ENCODE results near the gene TSPAN19.

The TSPAN19 gene

DNA sequence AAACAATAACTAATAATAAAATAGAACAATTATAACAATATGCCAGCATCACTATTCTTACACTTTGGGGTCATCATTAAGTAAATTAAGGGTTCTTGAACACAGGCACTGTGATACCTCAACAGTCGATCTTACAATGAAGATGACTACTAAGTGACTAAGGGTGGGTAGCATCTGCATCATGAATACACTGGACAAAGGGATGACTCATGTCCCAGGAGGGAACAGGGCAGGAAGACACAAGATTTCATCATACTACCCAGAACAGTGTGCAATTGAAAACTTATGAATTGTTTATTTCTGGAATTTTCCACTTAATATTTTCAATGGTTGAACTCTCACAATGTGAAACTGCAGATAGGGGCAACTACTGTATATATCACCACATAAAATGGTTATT is 19.7 kb downstream of the TSPAN19 start:
- H3K14ac ChIP-seq (ENCODE audit: low read length) = no peak overlapping the region
- H3K9ac ChIP-seq (ENCODE audit: low read depth, low read length, poor library complexity) = no peak overlapping the region
- H3K27me3 ChIP-seq (ENCODE audit: control insufficient read depth in 3 of 3, insufficient read depth in 3 of 3, low read depth in 1 of 3, low read length in 3 of 3) = no peaks in the 10 kb centered on the region
- no peak overlapping the region for H3K18ac ChIP-seq (ENCODE audit: low read length)
- H2BK120ac ChIP-seq (ENCODE audit: low read depth, low read length) = no peak overlapping the region
- no peak overlapping the region for H2AK5ac ChIP-seq (ENCODE audit: low read depth, low read length)
- no peak overlapping the region for H3K4ac ChIP-seq (ENCODE audit: low read length)
- no CpG with 5 or more reads among the region's 1 CpG for WGBS, 2 donors (ENCODE audit: extremely low coverage in 2 of 2, insufficient read length in 2 of 2, insufficient replicate concordance in 1 of 2)
- H3K27ac ChIP-seq (replicated peaks; ENCODE audit: low read length) = no peak overlapping the region
- no peaks in the 10 kb centered on the region for H3K9me3 ChIP-seq (replicated peaks in 1 of 2; ENCODE audit: control insufficient read depth in 2 of 2, insufficient read depth in 1 of 2, low read depth in 1 of 2, low read length in 2 of 2)
- H3K4me2 ChIP-seq (ENCODE audit: insufficient read depth, low read length, poor library complexity, severe bottlenecking) = no peak overlapping the region
- no peaks in the 10 kb centered on the region for H3K79me1 ChIP-seq (ENCODE audit: low read depth, low read length)
- no peak overlapping the region for H4K8ac ChIP-seq (ENCODE audit: low read depth, low read length)
- H3K23ac ChIP-seq (ENCODE audit: low read depth, low read length, poor library complexity) = no peak overlapping the region
- no peak overlapping the region for H2BK12ac ChIP-seq (ENCODE audit: low read length)
- peaks cover 0 to 8% of the 10 kb centered on the region in 2 donors for H3K4me1 ChIP-seq (ENCODE audit: control insufficient read depth in 2 of 2, insufficient read depth in 1 of 2, low read depth in 1 of 2, low read length in 2 of 2)
- no peaks in the 10 kb centered on the region for H3K36me3 ChIP-seq (replicated peaks in 1 of 2; ENCODE audit: control insufficient read depth in 2 of 2, insufficient read depth in 2 of 2, low read length in 2 of 2)
- H4K91ac ChIP-seq (ENCODE audit: low read depth, low read length, poor library complexity) = no peak overlapping the region
- no peak for DNase-seq (ENCODE audit: low spot score)
- no peak overlapping the region for H2AFZ ChIP-seq (ENCODE audit: low read length)
- no peak overlapping the region for H3K4me3 ChIP-seq (ENCODE audit: low read length in 2 of 2)
- no peak overlapping the region for H2BK5ac ChIP-seq (ENCODE audit: low read length)
- no peak overlapping the region for H2BK15ac ChIP-seq (ENCODE audit: low read length)

DNA sequence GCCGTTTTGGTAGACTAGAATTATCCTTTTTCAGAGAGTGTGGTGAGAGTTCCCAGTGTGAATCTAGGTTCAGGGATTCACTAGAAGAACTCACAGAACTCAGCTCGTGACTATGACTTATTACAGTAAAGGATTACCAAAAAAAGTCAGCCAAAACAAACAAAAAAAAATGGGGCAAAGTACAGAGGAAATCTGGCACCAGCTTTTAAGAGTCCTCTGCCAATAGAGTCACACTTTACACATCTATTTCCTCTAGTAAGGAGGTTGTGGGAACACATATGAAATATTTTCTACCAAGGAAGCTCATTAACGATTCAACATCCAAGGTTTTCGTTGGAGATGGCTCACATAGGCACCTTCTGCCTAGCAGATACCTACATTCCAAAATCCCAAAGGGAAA is 28.2 kb downstream of the TSPAN19 start:
- H2BK12ac ChIP-seq (ENCODE audit: low read length) = no peak overlapping the region
- no peak overlapping the region for H2AFZ ChIP-seq (ENCODE audit: low read length)
- H4K8ac ChIP-seq (ENCODE audit: low read depth, low read length) = no peak overlapping the region
- no peaks in the 10 kb centered on the region for H3K79me1 ChIP-seq (ENCODE audit: low read depth, low read length)
- no peak for DNase-seq (ENCODE audit: low spot score)
- H2AK5ac ChIP-seq (ENCODE audit: low read depth, low read length) = no peak overlapping the region
- no peak overlapping the region for H3K27ac ChIP-seq (replicated peaks; ENCODE audit: low read length)
- no peak overlapping the region for H2BK5ac ChIP-seq (ENCODE audit: low read length)
- H3K23ac ChIP-seq (ENCODE audit: low read depth, low read length, poor library complexity) = no peak overlapping the region
- H3K18ac ChIP-seq (ENCODE audit: low read length) = no peak overlapping the region
- H3K4me2 ChIP-seq (ENCODE audit: insufficient read depth, low read length, poor library complexity, severe bottlenecking) = no peak overlapping the region
- H3K4me1 ChIP-seq (ENCODE audit: control insufficient read depth in 2 of 2, insufficient read depth in 1 of 2, low read depth in 1 of 2, low read length in 2 of 2) = no peaks in the 10 kb centered on the region
- H4K91ac ChIP-seq (ENCODE audit: low read depth, low read length, poor library complexity) = no peak overlapping the region
- H3K9ac ChIP-seq (ENCODE audit: low read depth, low read length, poor library complexity) = no peak overlapping the region
- no CpG with 5 or more reads among the region's 4 CpGs for WGBS, 2 donors (ENCODE audit: extremely low coverage in 2 of 2, insufficient read length in 2 of 2, insufficient replicate concordance in 1 of 2)
- peaks cover 0 to 2% of the 10 kb centered on the region in 2 donors for H3K9me3 ChIP-seq (replicated peaks in 1 of 2; ENCODE audit: control insufficient read depth in 2 of 2, insufficient read depth in 1 of 2, low read depth in 1 of 2, low read length in 2 of 2)
- no peaks in the 10 kb centered on the region for H3K36me3 ChIP-seq (replicated peaks in 1 of 2; ENCODE audit: control insufficient read depth in 2 of 2, insufficient read depth in 2 of 2, low read length in 2 of 2)
- no peak overlapping the region for H2BK15ac ChIP-seq (ENCODE audit: low read length)
- H2BK120ac ChIP-seq (ENCODE audit: low read depth, low read length) = no peak overlapping the region
- no peaks in the 10 kb centered on the region for H3K27me3 ChIP-seq (ENCODE audit: control insufficient read depth in 3 of 3, insufficient read depth in 3 of 3, low read depth in 1 of 3, low read length in 3 of 3)
- no peak overlapping the region for H3K4me3 ChIP-seq (ENCODE audit: low read length in 2 of 2)
- no peak overlapping the region for H3K14ac ChIP-seq (ENCODE audit: low read length)
- H3K4ac ChIP-seq (ENCODE audit: low read length) = no peak overlapping the region

DNA sequence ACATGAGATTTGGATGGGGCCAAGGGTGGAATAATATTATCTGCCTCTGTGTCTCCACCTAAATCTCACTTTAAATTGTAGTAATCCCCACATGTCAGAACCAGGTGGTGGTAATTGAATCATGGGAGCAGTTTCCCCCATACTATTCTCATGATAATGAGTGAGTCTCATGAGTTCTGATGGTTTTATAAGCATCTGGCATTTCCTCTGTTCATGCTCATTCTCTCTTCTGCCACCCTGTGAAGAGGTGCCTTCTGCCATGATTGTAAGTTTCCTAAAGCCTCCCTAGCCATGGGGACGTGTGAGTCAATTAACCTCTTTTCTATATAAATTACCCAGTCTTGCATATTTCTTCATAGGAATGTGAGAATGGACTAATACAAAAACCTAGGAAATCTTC is 29.9 kb downstream of the TSPAN19 start:
- Histone ChIP-seq H2BK12ac (ENCODE audit: low read length) (no peak overlapping the region), H3K14ac (ENCODE audit: low read length) (no peak overlapping the region), H3K9ac (ENCODE audit: low read depth, low read length, poor library complexity) (no peak overlapping the region), H3K4ac (ENCODE audit: low read length) (no peak overlapping the region), H3K9me3 (replicated peaks in 1 of 2; ENCODE audit: control insufficient read depth in 2 of 2, insufficient read depth in 1 of 2, low read depth in 1 of 2, low read length in 2 of 2) (peaks cover 0 to 7% of the 10 kb centered on the region in 2 donors), H2AK5ac (ENCODE audit: low read depth, low read length) (no peak overlapping the region), H3K18ac (ENCODE audit: low read length) (no peak overlapping the region), H3K36me3 (replicated peaks in 1 of 2; ENCODE audit: control insufficient read depth in 2 of 2, insufficient read depth in 2 of 2, low read length in 2 of 2) (no peaks in the 10 kb centered on the region), H2AFZ (ENCODE audit: low read length) (no peak overlapping the region), H2BK120ac (ENCODE audit: low read depth, low read length) (no peak overlapping the region), H3K27ac (replicated peaks; ENCODE audit: low read length) (no peak overlapping the region), H3K79me1 (ENCODE audit: low read depth, low read length) (no peaks in the 10 kb centered on the region), H4K91ac (ENCODE audit: low read depth, low read length, poor library complexity) (no peak overlapping the region), H3K4me2 (ENCODE audit: insufficient read depth, low read length, poor library complexity, severe bottlenecking) (no peak overlapping the region), H3K23ac (ENCODE audit: low read depth, low read length, poor library complexity) (no peak overlapping the region), H2BK15ac (ENCODE audit: low read length) (no peak overlapping the region), H3K27me3 (ENCODE audit: control insufficient read depth in 3 of 3, insufficient read depth in 3 of 3, low read depth in 1 of 3, low read length in 3 of 3) (no peaks in the 10 kb centered on the region), H3K4me3 (ENCODE audit: low read length in 2 of 2) (no peak overlapping the region), H2BK5ac (ENCODE audit: low read length) (no peak overlapping the region), H3K4me1 (ENCODE audit: control insufficient read depth in 2 of 2, insufficient read depth in 1 of 2, low read depth in 1 of 2, low read length in 2 of 2) (no peaks in the 10 kb centered on the region), H4K8ac (ENCODE audit: low read depth, low read length) (no peak overlapping the region)
- DNase-seq (ENCODE audit: low spot score) = no peak
- no CpG with 5 or more reads among the region's 1 CpG for WGBS, 2 donors (ENCODE audit: extremely low coverage in 2 of 2, insufficient read length in 2 of 2, insufficient replicate concordance in 1 of 2)

DNA sequence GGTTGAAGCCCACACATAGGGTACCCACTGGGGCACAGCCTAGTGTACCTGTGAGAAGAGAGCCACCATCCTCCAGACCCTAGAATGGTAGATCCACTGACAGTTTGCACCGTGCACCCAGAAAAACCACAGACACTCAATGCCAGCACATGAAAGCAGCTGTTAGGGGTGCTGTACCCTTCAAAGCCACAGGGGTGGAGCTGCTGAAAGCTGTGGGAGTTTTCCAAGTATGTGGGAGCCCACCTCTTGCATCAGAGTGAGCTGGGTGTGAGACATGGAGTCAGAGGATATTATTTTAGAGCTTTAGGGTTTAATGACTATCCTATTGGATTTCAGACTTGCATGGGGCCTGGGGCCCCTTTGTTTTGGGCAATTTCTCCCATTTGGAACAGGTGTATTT is 30.5 kb downstream of the TSPAN19 start:
- Histone ChIP-seq H4K91ac (ENCODE audit: low read depth, low read length, poor library complexity) (no peak overlapping the region), H3K4me3 (ENCODE audit: low read length in 2 of 2) (no peak overlapping the region), H2AFZ (ENCODE audit: low read length) (no peak overlapping the region), H3K4me2 (ENCODE audit: insufficient read depth, low read length, poor library complexity, severe bottlenecking) (no peak overlapping the region), H3K14ac (ENCODE audit: low read length) (no peak overlapping the region), H3K9ac (ENCODE audit: low read depth, low read length, poor library complexity) (no peak overlapping the region), H3K9me3 (replicated peaks in 1 of 2; ENCODE audit: control insufficient read depth in 2 of 2, insufficient read depth in 1 of 2, low read depth in 1 of 2, low read length in 2 of 2) (peaks cover 0 to 7% of the 10 kb centered on the region in 2 donors), H3K79me1 (ENCODE audit: low read depth, low read length) (no peaks in the 10 kb centered on the region), H3K27ac (replicated peaks; ENCODE audit: low read length) (no peak overlapping the region), H3K36me3 (replicated peaks in 1 of 2; ENCODE audit: control insufficient read depth in 2 of 2, insufficient read depth in 2 of 2, low read length in 2 of 2) (no peaks in the 10 kb centered on the region), H3K4ac (ENCODE audit: low read length) (no peak overlapping the region), H3K18ac (ENCODE audit: low read length) (no peak overlapping the region), H3K27me3 (ENCODE audit: control insufficient read depth in 3 of 3, insufficient read depth in 3 of 3, low read depth in 1 of 3, low read length in 3 of 3) (no peaks in the 10 kb centered on the region), H2BK120ac (ENCODE audit: low read depth, low read length) (no peak overlapping the region), H2BK5ac (ENCODE audit: low read length) (no peak overlapping the region), H2BK15ac (ENCODE audit: low read length) (no peak overlapping the region), H3K4me1 (ENCODE audit: control insufficient read depth in 2 of 2, insufficient read depth in 1 of 2, low read depth in 1 of 2, low read length in 2 of 2) (no peaks in the 10 kb centered on the region), H3K23ac (ENCODE audit: low read depth, low read length, poor library complexity) (no peak overlapping the region), H2BK12ac (ENCODE audit: low read length) (no peak overlapping the region), H4K8ac (ENCODE audit: low read depth, low read length) (no peak overlapping the region), H2AK5ac (ENCODE audit: low read depth, low read length) (no peak overlapping the region)
- no peak for DNase-seq (ENCODE audit: low spot score)
- no CpG with 5 or more reads among the region's 1 CpG for WGBS, 2 donors (ENCODE audit: extremely low coverage in 2 of 2, insufficient read length in 2 of 2, insufficient replicate concordance in 1 of 2)
